GM19023 (cell line): ENCODE measurements around the gene ZBTB16.

Experiments
- ATAC-seq: cut with Tn5 transposase; IDR thresholded peaks from one replicate; pipeline ENCODE4 v1.9.1; 2021; ENCODE audit warnings: mild to moderate bottlenecking, moderate library complexity; ENCODE audit not compliant: unreplicated experiment

The ZBTB16 gene

DNA sequence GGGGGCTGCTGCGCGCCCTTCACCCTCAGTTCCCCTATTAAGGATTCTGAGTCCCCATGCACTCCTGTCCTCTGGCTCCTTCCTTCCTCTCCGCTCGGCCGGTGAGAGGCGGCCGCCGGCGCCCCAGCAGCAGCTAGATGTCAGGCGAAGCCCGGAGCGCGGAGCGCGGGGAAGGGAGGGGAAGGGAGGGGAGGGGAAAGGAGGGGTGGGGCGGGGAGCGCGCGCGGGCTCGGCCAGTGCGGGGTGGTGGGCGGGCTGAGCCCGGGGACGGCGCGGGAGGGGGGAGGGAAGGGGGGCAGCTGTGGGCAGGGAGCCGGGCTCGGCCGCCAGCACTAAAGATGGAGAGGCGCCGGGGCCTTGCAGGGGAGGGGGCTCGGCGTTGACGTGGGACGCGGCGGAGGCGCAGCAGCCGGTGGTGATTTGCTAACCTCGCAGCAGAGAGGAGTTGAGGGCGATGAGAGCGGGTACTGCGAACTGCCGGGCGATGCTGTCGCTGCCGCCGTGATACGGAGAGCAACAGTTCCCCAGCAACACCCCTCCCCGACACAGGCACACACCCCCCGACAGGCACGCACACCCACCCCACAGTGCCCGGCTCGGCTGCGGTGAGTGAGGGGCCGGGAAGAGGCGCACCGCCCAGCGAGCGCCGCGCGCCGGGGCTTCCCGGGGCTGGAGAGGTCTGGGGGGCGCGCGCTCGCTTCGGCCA lies at the start of gene ZBTB16:
Gene ZBTB16 (plus strand): TSS at position 434 of the 706 bp plus-strand sequence. CDS start 3,590 bp downstream, outside the sequence.
- ATAC-seq, result no peak

- ATAC-seq, result no peak
These were observed 48.6 kb upstream of the ZBTB16 start for GRCh38 chr11:114010931-114011330.

DNA sequence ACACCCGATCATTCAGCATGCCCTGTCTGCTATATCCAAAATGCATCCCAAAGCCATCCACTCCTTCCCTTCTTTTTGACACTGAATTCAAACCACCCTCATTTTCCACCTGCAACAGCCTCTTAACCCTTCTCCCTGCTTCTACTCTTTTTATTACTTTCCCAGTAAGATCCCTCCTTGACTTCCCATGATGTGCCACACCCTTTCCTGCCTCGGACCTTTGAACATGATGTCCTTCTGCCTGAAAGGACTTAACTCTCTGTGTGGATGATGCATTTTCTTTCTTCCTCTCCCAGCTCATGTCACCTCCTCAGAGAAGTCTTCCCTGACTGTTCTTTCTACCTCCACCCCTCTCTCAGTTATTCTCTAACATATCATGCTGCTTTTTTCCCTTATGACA lies 48.1 kb upstream of the ZBTB16 start:
- ATAC-seq, result no peak

DNA sequence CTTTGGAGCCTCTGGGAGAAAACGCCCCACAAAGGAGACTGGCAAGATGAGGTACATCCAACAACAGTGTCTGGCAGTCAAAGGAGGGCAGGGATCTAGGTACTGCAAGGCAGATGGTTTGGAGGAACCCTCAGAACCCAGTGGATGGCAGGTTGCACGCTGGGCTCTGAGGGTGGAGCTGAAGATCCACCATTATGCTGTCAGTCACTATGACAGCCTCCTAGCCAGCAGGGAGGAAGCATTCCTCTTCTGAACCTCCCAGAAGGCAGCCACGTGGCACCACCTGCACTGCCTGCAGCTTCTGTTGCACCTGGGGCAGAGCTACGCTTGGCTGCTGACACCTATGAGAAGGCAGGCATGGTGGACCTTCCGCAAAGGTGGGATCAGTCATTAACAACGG lies 44.4 kb upstream of the ZBTB16 start:
- ATAC-seq, result no peak

- ATAC-seq, result no peak
These were observed 42.5 kb upstream of the ZBTB16 start for GRCh38 chr11:114016986-114017385.

- ATAC-seq, result no peak
These were observed 41.8 kb upstream of the ZBTB16 start for GRCh38 chr11:114017723-114018122.

DNA sequence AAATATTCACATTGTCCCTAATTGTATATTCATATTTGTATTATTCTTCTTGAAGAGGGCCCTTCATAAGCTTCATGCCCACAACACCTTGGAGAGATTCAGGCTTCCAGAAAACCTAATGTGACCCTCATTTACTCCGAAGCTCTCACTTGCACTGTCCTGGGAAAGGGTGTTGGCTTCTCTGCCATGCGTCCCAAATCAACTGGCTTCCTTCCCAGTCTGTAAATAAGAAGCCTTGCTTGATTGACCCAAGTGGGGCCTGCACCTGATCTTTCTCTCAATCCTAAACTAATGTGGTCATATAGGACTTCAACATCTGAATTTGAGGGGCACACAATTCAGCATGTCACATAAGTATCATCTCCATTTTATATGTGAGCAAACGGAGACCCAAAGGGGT lies 40.5 kb upstream of the ZBTB16 start:
- ATAC-seq, result no peak

GRCh38 chr11:114019574-114019973 lies 39.9 kb upstream of the ZBTB16 start:
- no peak for ATAC-seq

DNA sequence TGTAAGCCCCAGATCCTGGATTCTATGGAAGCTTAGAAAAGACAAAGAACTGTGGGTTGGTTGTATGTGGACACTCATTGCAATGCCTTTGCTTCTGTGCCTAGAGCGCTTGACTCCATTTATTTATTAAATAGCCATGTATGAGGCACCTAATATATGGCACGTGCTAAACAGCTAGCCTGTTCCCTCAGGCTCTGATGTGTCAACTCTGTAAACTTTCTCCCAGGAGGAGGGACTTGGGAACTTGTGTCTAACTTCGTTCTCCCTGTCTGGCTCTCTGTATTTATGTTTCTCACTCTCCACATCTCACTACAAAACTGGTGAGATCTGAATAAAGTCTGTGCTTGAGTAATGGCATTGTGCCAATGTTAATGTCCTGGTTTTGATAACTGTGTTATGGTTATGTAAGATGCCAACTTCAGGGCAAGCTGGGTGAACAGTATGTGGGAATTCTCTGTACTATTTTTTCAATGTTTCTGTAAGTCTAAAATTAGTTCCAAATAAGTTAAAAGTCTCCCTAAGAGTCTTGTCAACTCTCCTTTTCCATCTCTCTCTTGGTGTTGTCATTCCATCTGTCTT lies 34.1 kb upstream of the ZBTB16 start:
- no peak for ATAC-seq

- ATAC-seq, result no peak
These were observed 33.2 kb upstream of the ZBTB16 start for GRCh38 chr11:114026355-114026754.

- no peak for ATAC-seq
These were observed 32.1 kb upstream of the ZBTB16 start for GRCh38 chr11:114027391-114027790.

GRCh38 chr11:114027926-114028325 lies 31.6 kb upstream of the ZBTB16 start:
- no peak for ATAC-seq

- ATAC-seq, result no peak
These were observed 28.1 kb upstream of the ZBTB16 start for GRCh38 chr11:114031246-114031966.

- ATAC-seq, result no peak
These were observed 27.6 kb upstream of the ZBTB16 start for GRCh38 chr11:114031967-114032320.

GRCh38 chr11:114033066-114033465 lies 26.4 kb upstream of the ZBTB16 start:
- no peak for ATAC-seq

DNA sequence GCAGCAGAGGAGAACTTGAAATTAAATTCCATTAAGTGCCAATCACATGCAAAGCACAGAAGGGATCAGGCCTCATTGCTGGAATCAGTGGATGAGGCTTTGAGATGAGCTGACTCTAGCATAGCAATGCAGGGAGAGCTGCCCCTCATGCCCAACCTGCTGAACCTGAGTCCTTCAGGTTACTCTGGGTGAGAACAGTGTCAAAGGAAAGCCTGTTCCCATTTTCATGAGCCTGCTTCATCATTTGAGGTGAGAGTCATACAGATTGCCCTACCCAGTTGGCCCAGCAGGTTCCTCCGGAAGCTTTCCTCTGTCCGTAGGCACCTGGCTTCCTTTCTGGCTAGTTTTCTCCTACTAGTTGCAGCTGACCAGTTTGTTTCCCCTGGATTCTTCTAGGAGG lies 25.9 kb upstream of the ZBTB16 start:
- no peak for ATAC-seq

- ATAC-seq, result no peak
These were observed 24.6 kb upstream of the ZBTB16 start for GRCh38 chr11:114034956-114035355.

DNA sequence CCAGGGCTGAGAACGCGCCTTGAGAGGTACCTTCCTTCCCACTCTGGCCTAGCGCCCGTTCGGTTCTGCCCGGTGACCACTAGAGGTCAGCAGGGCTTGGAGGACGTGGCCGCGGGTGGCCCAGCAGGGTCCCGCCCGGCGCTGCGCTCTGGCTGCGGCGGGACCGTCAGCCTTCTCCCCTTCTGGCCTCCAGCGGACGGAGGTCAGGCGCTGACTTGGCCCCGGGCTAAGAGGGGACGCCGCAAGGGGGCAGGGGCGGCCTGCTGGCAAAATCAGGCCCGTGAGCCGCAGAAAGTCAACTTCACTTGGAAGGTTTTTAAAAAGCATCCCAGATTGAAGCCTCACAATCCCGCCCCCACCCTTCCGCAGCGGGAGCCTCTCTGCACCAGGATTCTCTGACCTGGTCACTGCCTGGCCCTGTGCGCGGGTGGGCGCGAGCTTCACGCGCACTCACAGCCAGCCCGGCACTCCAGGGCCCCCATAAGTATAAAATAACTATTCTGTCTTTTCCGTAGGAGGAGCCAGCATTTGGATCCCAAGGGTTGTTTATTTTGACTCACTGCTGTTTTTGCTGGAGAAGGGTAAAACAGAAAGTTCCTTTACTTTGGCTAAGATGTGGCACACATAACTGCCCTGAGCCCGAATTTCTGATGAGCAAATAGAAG lies 23.2 kb upstream of the ZBTB16 start:
- no peak for ATAC-seq

GRCh38 chr11:114036958-114037357 lies 22.6 kb upstream of the ZBTB16 start:
- no peak for ATAC-seq

- no peak for ATAC-seq
These were observed 20.0 kb upstream of the ZBTB16 start for GRCh38 chr11:114039551-114039950.

DNA sequence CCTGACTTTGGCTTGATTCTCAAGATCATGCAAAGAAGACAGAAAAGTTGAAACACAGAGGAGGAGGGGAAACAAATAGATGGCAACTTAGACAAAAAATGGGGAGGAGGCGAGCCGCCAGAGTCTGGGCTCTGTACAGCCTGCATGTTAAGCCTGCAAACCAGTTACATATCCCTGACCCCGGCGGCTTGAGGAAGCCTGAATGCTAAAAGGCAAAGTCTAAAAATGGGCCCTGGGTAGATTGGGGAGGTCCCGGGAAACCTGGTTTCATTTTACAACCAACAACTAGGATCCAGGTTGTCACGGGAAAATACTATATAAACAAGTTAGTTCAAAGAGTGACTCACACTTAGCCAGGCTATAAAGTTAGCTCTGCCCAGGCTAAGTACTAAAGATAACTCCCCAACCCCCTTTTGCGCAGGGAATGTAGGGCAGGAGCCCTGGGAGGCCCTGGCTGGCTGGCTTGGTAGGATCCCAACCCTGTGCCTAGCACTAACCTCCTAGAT lies 18.8 kb upstream of the ZBTB16 start:
- ATAC-seq, result no peak
